GM12878 (cell line): ENCODE measurements around the gene BLACAT1. TPM values are rescaled to one million over a fixed set of nuclear protein-coding genes. Genes with fewer than 3 reads are reported as not detected.
A peak's percentile ranks its signal among the peaks of the same experiment; 100 is the strongest.

Experiments used
- ATAC-seq: fragments of 200-7000 bp; cut with Tn5 transposase; 3 replicates; pipeline ENCODE4 v1.9.1; 2020; ENCODE audit warnings: mild to moderate bottlenecking, moderate library complexity
- BruUV-seq: library from RNA; stranded (reverse); fragments of 400-500 nt; replicated peaks from 2 replicates; lab custom pipeline; 2021; lab: Mats Ljungman, UMichigan
- CTCF ChIA-PET: fragments of 300-600 bp; sonication (Branson Sonifier 250); formaldehyde crosslinking; extraction: SDS; loops from one replicate; lab custom pipeline; 2021; ENCODE audit warnings: inconsistent platforms; lab: Yijun Ruan, JAX
- POLR2A ChIA-PET: fragments of 350-600 bp; formaldehyde crosslinking; extraction: SDS; loops from one replicate; lab custom pipeline; 2021; ENCODE audit warnings: inconsistent platforms; lab: Charles Lee
- RAD21 ChIA-PET: fragments of 300-600 bp; sonication (Branson Sonifier 250); formaldehyde crosslinking; loops from one replicate; lab custom pipeline; 2023; ENCODE audit warnings: antibody characterized with exemption; ENCODE audit not compliant: unreplicated experiment; lab: Charles Lee
- SMC1A ChIA-PET: fragments of 300-600 bp; sonication (Branson Sonifier 250); formaldehyde crosslinking; loops from one replicate; lab custom pipeline; 2023; ENCODE audit not compliant: unreplicated experiment, uncharacterized antibody; lab: Charles Lee
- DNase-seq: peaks from one replicate; pipeline ENCODE4 v3.0.0-alpha.2; 2011; ENCODE audit warnings: low read depth, low spot score
- FAIRE-seq: peaks from 3 replicates; lab custom pipeline; 2011; peaks lifted over from hg19 to GRCh38; lab: Jason Lieb, UNC
- H2AFZ ChIP-seq: 2 replicates; pipeline ENCODE4 v1.6.0; 2011; ENCODE audit warnings: low read depth, low read length, control low read depth; ENCODE audit not compliant: control insufficient read depth
- H3K27ac ChIP-seq: 2 replicates; pipeline ENCODE4 v1.5.1; 2011; ENCODE audit warnings: control low read depth; ENCODE audit not compliant: control insufficient read depth, insufficient read depth
- H3K27me3 ChIP-seq, 2 experiments: replicated peaks in 1 of 2; 2 replicates each; pipeline versions ENCODE4 v1.6.0 to v1.6.1; 2011; ENCODE audit warnings: low read length in 1 of 2; ENCODE audit not compliant: control insufficient read depth in 2 of 2, insufficient read depth in 2 of 2
- H3K36me3 ChIP-seq, 2 experiments: 2 replicates each; pipeline ENCODE4 v1.5.1; 2011; ENCODE audit warnings: low read length in 1 of 2; ENCODE audit not compliant: control insufficient read depth in 2 of 2, insufficient read depth in 2 of 2
- H3K4me1 ChIP-seq: 2 replicates; pipeline ENCODE4 v1.6.1; 2011; ENCODE audit warnings: mild to moderate bottlenecking, low read length, moderate library complexity, mixed read lengths; ENCODE audit not compliant: control insufficient read depth, insufficient read depth
- H3K4me2 ChIP-seq: 2 replicates; pipeline ENCODE4 v1.6.0; 2011; ENCODE audit warnings: control low read depth; ENCODE audit not compliant: control insufficient read depth, insufficient read depth
- H3K4me3 ChIP-seq: fragments of 200-600 bp; sonication (generic); 2 replicates; pipeline ENCODE4 v1.5.1; 2016
- H3K79me2 ChIP-seq: 2 replicates; pipeline ENCODE4 v1.6.0; 2011; ENCODE audit warnings: low read length; ENCODE audit not compliant: control insufficient read depth, insufficient read depth
- H3K9ac ChIP-seq: 2 replicates; pipeline ENCODE4 v1.8.0; 2011; ENCODE audit warnings: low read length, control low read depth, mixed read lengths; ENCODE audit not compliant: control insufficient read depth, insufficient read depth
- H3K9me3 ChIP-seq: replicated peaks from 3 replicates; pipeline ENCODE4 v1.5.1; 2011; ENCODE audit warnings: mild to moderate bottlenecking, low read length; ENCODE audit not compliant: control insufficient read depth, insufficient read depth
- H4K20me1 ChIP-seq: 2 replicates; pipeline ENCODE4 v1.6.0; 2011; ENCODE audit not compliant: control insufficient read depth, insufficient read depth
- ASH2L ChIP-seq: fragments of 300-600, 200-600 bp; sonication (generic); IDR thresholded peaks from 2 replicates; pipeline ENCODE4 v1.6.1; 2017; ENCODE audit warnings: low read depth, mild to moderate bottlenecking, borderline replicate concordance
- BCL11A ChIP-seq: IDR thresholded peaks from 2 replicates; pipeline ENCODE4 v1.6.1; 2011; ENCODE audit warnings: low read depth, low read length
- CHD4 ChIP-seq: fragments of 200-600 bp; sonication (generic); IDR thresholded peaks from 2 replicates; pipeline ENCODE4 v1.6.1; 2016; ENCODE audit warnings: mild to moderate bottlenecking
- FOXM1 ChIP-seq: IDR thresholded peaks from 2 replicates; pipeline ENCODE4 v1.6.1; 2012; ENCODE audit warnings: low read depth, mild to moderate bottlenecking, inconsistent platforms, low read length, moderate library complexity
- IKZF1 ChIP-seq: fragments of 450-650 bp; conservative IDR thresholded peaks from 2 replicates; pipeline ENCODE4 v1.6.1; 2017; ENCODE audit warnings: antibody characterized with exemption, mild to moderate bottlenecking
- PBX3 ChIP-seq: IDR thresholded peaks from 2 replicates; pipeline ENCODE4 v1.6.1; 2011; ENCODE audit warnings: mild to moderate bottlenecking, low read depth, low read length, moderate library complexity; ENCODE audit not compliant: insufficient replicate concordance
- PKNOX1 ChIP-seq: fragments of 450-650 bp; IDR thresholded peaks from 2 replicates; pipeline ENCODE4 v1.6.1; 2016; ENCODE audit warnings: mild to moderate bottlenecking
- SREBF1 ChIP-seq: IDR thresholded peaks from 2 replicates; pipeline ENCODE4 v1.6.1; 2012; ENCODE audit warnings: mild to moderate bottlenecking, low read length
- SRF ChIP-seq, 2 experiments: IDR thresholded peaks; 2 replicates each; pipeline ENCODE4 v1.6.1; 2011; ENCODE audit warnings: low read depth in 2 of 2, low read length in 2 of 2, mild to moderate bottlenecking in 1 of 2, moderate library complexity in 1 of 2
- ZBTB40 ChIP-seq: fragments of 450-650 bp; IDR thresholded peaks from 2 replicates; pipeline ENCODE4 v1.6.1; 2016; ENCODE audit warnings: mild to moderate bottlenecking, moderate library complexity, borderline replicate concordance
- ZNF217 ChIP-seq: fragments of 450-650 bp; IDR thresholded peaks from 2 replicates; pipeline ENCODE4 v1.6.1; 2017; ENCODE audit warnings: antibody characterized with exemption, mild to moderate bottlenecking
- WGBS: methylation state at CpG from one replicate; pipeline ENCODE4 v1.1.6; 2016; ENCODE audit warnings: low lambda C conversion rate; ENCODE audit not compliant: insufficient replicate concordance, insufficient coverage; ENCODE audit errors: missing lambda C conversion rate; 5-methylcytosine and 5-hydroxymethylcytosine counted together
- in situ Hi-C: fragments of 300-500 bp; cut with MboI; formaldehyde crosslinking; loops from 9 replicates; pipeline ENCODE4 v1.14.3; 2018; ENCODE audit warnings: mixed read lengths
- intact Hi-C: fragments of 100-400 bp; cut with micrococcal nuclease; formaldehyde crosslinking; loops from one replicate; pipeline ENCODE4 v1.14.2; 2022; ENCODE audit not compliant: unreplicated experiment
- polyA plus RNA-seq, 11 experiments: library from polyadenylated mRNA; depleted of rRNA in 4 of 11; unstranded in 6 of 11; stranded (reverse) in 5 of 11; fragments of >200 nt; fragmentation: Nextera tagmentation in 4 of 11; fragmentation: Illumina TruSeq in 1 of 11; extraction: Ambion mirVana in 4 of 11; extraction: Trizol in 1 of 11; gene quantifications; 1 replicate in 1 of 11; 2 replicates in 10 of 11; pipeline versions ENCODE4 v1.2.1 to v1.2.3, GENCODE V29; 2011 to 2016; ENCODE audit warnings: inconsistent platforms in 2 of 11, missing spikeins in 2 of 11, low read depth in 1 of 11
- total RNA-seq, 4 experiments: library from RNA; depleted of rRNA in 3 of 4; stranded (reverse); fragments of >200 nt in 3 of 4; fragmentation: Illumina TruSeq in 1 of 4; extraction: Trizol in 1 of 4; gene quantifications; 2 replicates each; pipeline versions ENCODE4 v1.2.1 to v1.2.3, GENCODE V29; 2013 to 2021
- TF ChIP-seq, protein P1 (sequence below): fragments of 450-650 bp; IDR thresholded peaks from 2 replicates; pipeline ENCODE4 v1.6.1; 2018; ENCODE audit warnings: borderline replicate concordance, mild to moderate bottlenecking; ENCODE audit not compliant: partially characterized antibody

Gene BLACAT1
- total and polyA plus RNA-seq, 10 of the 15 experiments (the other 5 are each of a cell fraction or from before 2014, with no cell fraction given) = 0.04 to 1.6 (median 0.15) TPM; not detected in 1

DNA sequence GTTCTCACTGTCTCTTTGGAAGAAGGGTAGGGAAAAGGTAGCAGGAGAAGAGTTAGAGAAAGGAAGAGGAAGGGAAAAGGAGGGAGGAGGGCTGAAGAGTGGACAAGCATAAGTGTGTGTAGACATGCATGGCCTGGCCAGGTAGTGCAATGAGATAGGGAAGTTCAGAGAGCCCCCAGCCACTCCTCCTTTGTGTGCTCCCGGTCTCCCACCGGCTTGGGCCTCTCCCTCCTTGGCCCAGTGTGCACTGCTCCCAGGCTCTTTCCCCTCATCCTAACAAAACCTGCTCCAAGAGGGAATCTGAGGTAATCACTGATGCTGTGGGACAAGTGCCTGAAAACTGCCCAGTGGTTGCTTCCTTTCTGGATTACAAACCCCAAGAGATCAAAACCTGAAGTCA, 23.7 kb downstream of the BLACAT1 start (continued):
- TF ChIP-seq ZBTB40 (no peak), SRF (IDR thresholded peaks at IDR 0.05; ENCODE audit: low read depth in 2 of 2, low read length in 2 of 2) (no peak), PBX3 (no peak)
- TF ChIP-seq, all 136 proteins: peak for 0

GRCh38 chr1:205430696-205431305, 25.0 kb downstream of the BLACAT1 start:
- peaks cover 3 to 4% of the 10 kb centered on the region in 2 experiments; a peak in 2 of 4 replicates for H3K27me3 ChIP-seq
- intact Hi-C loops = no loop called here
- ATAC-seq (peak; percentile 85), DNase-seq (peak; percentile 13), FAIRE-seq (peak; percentile 57)
- no peak overlapping the region for H3K9ac ChIP-seq
- no peaks in the 10 kb centered on the region for H4K20me1 ChIP-seq
- in situ Hi-C loops = no loop called here
- BruUV-seq = no TSS peak
- H3K4me1 ChIP-seq = peaks cover 3% of the 10 kb centered on the region
- 5% methylated on average over 31 of the region's 32 CpGs for WGBS
- H3K4me3 ChIP-seq = peak overlapping the region; percentile 54; the same call in 1 of the 2 replicates
- RAD21 ChIA-PET = interaction anchor here (0.5 to 3.9 kb wide), 20 partner anchors 10 to 203 kb away, joined by 3 to 33 read pairs (median 5); partner anchors contain the start of gene TMCC2
- POLR2A ChIA-PET = interaction anchor here (0.9 to 1.6 kb wide), 3 partner anchors 10 to 157 kb away, joined by 3 to 6 read pairs (median 4); no protein-coding TSS in a partner anchor
- H3K27ac ChIP-seq = no peak overlapping the region
- no peaks in the 10 kb centered on the region for H3K36me3 ChIP-seq
- peak overlapping the region; percentile 65 for H2AFZ ChIP-seq
- H3K4me2 ChIP-seq = peak overlapping the region; percentile 71
- no peaks in the 10 kb centered on the region for H3K79me2 ChIP-seq
- SMC1A ChIA-PET = interaction anchor here (1.0 to 2.9 kb wide), 14 partner anchors 11 to 157 kb away, joined by 3 to 39 read pairs (median 8); partner anchors contain the start of gene KLHDC8A
- CTCF ChIA-PET = interaction anchor here (0.7 to 8.8 kb wide), 32 partner anchors 9 to 227 kb away, joined by 3 to 191 read pairs (median 6); partner anchors contain the start of gene LEMD1
- no peaks in the 10 kb centered on the region for H3K9me3 ChIP-seq
- TF ChIP-seq BCL11A (no peak), ZNF217 (no peak), SREBF1 (no peak), IKZF1 (peak; percentile 67), PKNOX1 (peak; percentile 86), CHD4 (no peak), ASH2L (no peak), FOXM1 (no peak)
- TF ChIP-seq, protein P1, sequence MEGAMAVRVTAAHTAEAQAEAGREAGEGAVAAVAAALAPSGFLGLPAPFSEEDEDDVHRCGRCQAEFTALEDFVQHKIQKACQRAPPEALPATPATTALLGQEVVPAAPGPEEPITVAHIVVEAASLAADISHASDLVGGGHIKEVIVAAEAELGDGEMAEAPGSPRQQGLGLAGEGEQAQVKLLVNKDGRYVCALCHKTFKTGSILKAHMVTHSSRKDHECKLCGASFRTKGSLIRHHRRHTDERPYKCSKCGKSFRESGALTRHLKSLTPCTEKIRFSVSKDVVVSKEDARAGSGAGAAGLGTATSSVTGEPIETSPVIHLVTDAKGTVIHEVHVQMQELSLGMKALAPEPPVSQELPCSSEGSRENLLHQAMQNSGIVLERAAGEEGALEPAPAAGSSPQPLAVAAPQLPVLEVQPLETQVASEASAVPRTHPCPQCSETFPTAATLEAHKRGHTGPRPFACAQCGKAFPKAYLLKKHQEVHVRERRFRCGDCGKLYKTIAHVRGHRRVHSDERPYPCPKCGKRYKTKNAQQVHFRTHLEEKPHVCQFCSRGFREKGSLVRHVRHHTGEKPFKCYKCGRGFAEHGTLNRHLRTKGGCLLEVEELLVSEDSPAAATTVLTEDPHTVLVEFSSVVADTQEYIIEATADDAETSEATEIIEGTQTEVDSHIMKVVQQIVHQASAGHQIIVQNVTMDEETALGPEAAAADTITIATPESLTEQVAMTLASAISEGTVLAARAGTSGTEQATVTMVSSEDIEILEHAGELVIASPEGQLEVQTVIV = no peak
